Stimulated activated CD4-positive, alpha-beta T cell treated with anti-CD3 and anti-CD28 coated beads, Interleukin-12 subunit alpha, Interleukin-12 subunit beta, amount 100 ng/mL, for 4 hours (primary cell): ENCODE measurements around the gene PKDREJ.
"Not testable (repeated sequence)": the region's sequence is repeated elsewhere in the genome, so short reads cannot be mapped to it uniquely, and the experiment has no call there.

ENCODE experiments used
- DNase-seq: peaks from one replicate; pipeline ENCODE4 v3.0.0-alpha.2; 2020

Gene PKDREJ, protein sequence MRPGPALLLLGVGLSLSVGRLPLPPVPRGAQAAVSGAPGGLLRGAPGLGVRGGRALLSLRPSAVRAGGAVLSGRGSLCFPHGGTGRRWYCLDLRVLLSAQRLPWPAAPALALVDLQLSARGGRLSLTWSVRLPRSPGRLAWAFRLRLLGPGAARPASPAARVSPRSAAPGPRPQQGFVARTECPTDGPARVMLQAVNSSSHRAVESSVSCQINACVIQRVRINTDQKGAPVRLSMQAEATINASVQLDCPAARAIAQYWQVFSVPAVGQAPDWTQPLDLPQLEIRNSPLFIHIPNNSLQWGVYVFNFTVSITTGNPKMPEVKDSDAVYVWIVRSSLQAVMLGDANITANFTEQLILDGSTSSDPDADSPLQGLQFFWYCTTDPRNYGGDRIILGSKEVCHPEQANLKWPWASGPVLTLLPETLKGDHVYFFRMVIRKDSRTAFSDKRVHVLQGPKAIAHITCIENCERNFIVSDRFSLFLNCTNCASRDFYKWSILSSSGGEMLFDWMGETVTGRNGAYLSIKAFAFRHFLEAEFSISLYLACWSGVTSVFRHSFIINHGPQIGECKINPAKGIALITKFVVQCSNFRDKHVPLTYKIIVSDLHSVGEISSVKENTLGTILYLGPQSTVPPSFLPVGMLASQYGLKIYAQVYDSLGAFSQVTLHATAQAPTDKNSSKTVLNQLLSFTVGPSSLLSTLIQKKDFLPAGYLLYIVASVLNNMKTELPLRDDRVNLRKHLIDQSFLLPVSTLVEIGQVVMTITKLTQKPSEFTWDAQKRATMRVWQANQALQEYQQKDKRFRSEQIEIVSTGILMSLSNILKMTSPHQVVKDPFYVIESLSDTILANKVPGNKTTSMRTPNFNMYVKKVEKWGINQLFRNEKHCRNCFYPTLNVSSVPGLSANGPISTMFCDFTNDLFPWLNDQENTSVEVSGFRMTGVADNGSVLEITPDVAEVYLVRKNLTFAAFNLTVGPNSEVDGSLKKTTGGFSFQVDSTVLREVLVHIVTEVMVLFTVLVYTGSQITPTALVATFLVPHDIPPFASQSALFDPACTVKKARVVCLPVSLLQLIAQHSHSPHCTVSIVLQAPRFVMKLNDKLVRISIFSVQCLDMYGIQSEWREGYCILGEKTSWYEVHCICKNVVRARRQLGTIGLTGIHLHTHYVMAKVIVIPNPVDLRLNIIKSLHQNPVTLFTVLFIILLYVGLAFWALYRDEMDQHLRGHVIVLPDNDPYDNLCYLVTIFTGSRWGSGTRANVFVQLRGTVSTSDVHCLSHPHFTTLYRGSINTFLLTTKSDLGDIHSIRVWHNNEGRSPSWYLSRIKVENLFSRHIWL (N-terminal part only)

GRCh38 chr22:46263216-46263590, at the start of gene PKDREJ:
Gene PKDREJ, minus strand, starts transcription at chr22:46263343. Its CDS starts 21 bp downstream, at chr22:46263322.
- DNase-seq = no peak

GRCh38 chr22:46312848-46313247, 49.7 kb upstream of the PKDREJ start:
- DNase-seq = not testable (repeated sequence)

GRCh38 chr22:46312056-46312455, 48.9 kb upstream of the PKDREJ start:
- no peak for DNase-seq

GRCh38 chr22:46309526-46310085, 46.5 kb upstream of the PKDREJ start:
- DNase-seq = no peak

DNA sequence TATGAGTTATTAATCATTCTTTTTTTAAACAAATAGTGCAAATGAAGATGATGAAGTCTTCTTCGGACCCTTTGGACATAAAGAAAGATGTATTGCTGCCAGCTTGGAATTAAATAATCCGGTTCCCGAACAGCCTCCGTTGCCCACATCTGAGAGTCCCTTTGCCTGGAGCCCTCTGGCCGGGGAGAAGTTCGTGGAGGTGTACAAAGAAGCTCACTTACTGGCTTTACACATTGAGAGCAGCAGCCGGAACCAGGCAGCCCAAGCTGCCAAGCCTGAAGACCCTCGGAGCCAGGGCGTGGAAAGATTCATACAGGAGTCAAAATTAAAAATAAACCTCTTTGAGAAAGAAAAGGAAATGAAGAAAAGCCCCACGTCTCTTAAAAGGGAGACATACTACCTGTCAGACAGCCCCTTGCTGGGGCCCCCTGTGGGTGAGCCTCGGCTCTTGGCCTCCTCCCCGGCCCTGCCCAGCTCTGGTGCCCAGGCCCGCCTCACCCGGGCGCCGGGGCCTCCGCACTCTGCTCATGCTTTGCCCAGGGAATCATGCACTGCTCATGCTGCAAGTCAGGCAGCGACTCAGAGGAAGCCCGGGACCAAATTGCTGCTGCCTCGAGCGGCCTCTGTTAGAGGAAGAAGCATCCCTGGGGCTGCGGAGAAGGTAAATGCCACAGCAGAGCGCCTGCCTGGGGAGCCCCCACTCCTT, 45.3 kb upstream of the PKDREJ start:
- no peak for DNase-seq

GRCh38 chr22:46303347-46303965, 40.3 kb upstream of the PKDREJ start:
- no peak for DNase-seq

DNA sequence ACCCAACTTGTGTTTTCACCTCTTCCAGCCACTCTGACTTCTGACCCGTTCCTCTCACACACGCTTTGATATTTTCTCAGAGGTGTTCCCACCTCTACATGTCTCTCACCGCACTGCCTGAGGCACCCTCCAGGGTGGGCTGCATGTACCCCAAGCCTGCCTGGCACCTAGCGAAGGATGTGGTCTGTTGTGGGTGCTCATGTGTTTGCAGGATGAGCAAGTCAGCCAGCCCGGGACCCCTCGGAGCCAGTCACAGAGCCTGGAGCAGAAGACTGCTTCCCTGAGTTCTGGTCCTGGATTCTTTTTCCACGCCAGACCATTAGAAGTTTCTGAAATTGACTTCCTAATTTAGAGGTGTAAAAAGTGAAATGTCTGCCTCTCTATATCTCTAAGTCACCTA, 37.3 kb upstream of the PKDREJ start:
- DNase-seq = no peak

GRCh38 chr22:46299101-46299500, 36.0 kb upstream of the PKDREJ start:
- no peak for DNase-seq

GRCh38 chr22:46297151-46297812, 34.1 kb upstream of the PKDREJ start:
- no peak for DNase-seq

DNA sequence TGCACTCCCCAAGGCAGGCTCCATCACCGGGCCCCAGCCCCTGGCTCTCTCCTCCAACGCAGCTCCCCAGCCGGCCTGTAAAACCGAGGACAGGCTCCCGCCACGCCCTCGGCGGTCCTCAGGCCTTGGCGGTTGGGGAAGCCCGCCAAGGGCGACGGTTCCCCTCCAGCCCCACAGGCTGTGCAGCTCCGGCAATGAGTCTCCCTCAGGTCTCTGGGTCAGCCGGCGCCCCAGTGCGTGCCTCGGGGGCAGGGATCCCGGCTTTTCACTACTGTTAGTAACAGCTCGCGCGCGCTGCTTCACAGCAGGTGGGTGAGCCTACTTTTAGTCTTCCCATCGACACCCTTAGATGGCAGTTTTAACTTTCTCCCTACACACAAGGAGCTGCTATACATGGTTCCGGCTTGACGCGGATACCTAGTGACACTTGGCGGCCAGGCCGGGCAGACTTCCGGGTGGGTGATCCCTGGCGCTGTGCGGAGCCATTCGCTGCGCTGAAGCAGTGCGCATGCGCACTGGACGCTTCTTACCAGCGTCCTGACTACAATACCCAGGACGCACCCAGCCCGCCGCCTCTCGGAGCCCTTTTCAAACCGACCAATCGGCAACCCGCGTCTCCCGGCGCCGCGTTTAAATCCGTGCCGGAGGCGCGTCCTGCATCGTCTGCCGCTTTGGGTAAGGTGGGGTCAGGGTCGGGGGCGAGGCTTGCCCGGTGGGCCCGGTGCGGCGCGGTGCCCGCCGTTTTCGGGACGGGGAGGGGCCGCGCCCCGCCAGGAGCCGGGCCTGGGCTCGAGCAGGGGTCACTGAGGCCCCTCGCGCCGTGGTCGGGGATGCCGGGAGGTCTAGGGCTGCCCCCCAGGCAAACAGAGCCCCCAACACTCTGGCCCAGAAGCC, 33.4 kb upstream of the PKDREJ start, which contains the start of gene GTSE1:
Gene GTSE1, plus strand, starts transcription at position 614 of the 894 bp plus-strand sequence. CDS start 531 bp downstream, outside the sequence.
- peak; percentile 95 for DNase-seq

- DNase-seq = no peak
These were observed 32.3 kb upstream of the PKDREJ start for GRCh38 chr22:46295277-46295971.

DNA sequence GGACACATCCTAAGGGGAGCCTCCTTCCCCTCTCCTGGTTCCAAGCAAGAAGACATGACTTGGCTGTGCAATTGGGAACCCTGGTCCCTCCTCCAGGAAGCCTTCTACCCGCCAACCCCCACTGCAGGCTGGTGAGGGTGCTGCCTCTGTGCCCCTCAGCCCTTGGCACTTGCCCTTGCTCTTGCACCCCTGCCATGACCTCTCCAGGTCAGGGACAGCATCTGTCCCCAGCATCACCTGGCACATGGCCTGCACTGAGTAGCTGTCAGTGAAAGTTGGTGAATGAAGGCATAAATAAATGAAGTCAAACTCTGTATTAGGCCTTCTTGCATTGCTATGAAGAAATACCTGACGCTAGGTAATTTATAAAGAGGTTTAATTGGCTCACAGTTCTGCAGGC, 31.6 kb upstream of the PKDREJ start:
- DNase-seq = no peak

GRCh38 chr22:46293577-46294260, 30.6 kb upstream of the PKDREJ start:
- DNase-seq = no peak

- DNase-seq = no peak
These were observed 29.6 kb upstream of the PKDREJ start for GRCh38 chr22:46292732-46293131.

GRCh38 chr22:46292173-46292572, 29.0 kb upstream of the PKDREJ start:
- no peak for DNase-seq

- no peak for DNase-seq
These were observed 28.0 kb upstream of the PKDREJ start for GRCh38 chr22:46290843-46291785.
